Left kidney (tissue), 2 donors: ENCODE data around the gene TAS2R50. TPM values are rescaled to one million over a fixed set of nuclear protein-coding genes. Genes with fewer than 3 reads are reported as not detected.

Source experiments
- DNase-seq: peaks from one replicate; pipeline ENCODE4 v3.0.0-alpha.2; 2013
- polyA plus RNA-seq: library from polyadenylated mRNA; unstranded; fragments of 120-200 nt; gene quantifications from one replicate; pipeline ENCODE4 v1.2.1, GENCODE V29; 2013; ENCODE audit not compliant: insufficient read length

The TAS2R50 gene
- polyA plus RNA-seq, 1 donor, result 0.18 TPM

GRCh38 chr12:10956085-10956484, 30.6 kb downstream of the TAS2R50 start:
- no peak for DNase-seq

DNA sequence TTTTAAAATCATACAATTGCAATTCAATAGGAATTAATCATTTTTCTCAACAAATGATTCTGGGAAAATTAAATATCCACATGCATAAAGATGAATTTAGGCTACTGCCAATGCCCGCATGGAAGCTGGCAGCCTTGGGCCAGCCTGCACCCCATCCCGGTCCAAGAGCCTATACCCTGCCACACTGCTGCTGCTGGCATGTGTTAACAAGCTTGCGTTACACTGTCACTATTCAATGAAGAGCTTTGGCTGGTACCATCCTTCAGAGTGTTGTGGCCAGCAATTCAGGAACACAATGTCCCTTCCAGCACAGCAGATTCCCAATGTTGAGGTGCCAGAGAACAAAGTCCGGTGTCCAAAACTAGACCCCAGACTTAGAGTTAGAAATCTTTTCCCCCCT, 34.1 kb downstream of the TAS2R50 start:
- DNase-seq, result no peak

DNA sequence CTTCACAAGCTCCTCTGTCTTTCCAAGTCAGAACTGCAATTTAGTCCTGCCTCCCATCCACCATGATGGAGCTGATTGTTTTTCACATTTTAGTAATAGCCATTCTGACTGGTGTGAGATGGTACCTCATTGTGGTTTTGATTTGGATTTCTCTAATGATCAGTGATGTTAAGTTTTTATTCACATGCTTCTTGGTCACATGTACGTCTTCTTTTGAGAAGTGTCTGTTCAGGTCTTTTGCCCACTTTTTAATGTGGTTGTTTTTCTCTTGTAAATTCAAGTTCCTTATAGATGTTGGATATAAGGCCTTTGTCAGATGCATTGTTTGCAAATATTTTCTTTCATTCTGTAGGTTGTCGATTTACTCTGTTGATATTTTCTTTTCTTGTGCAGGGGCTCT, 43.5 kb downstream of the TAS2R50 start:
- DNase-seq, result no peak

DNA sequence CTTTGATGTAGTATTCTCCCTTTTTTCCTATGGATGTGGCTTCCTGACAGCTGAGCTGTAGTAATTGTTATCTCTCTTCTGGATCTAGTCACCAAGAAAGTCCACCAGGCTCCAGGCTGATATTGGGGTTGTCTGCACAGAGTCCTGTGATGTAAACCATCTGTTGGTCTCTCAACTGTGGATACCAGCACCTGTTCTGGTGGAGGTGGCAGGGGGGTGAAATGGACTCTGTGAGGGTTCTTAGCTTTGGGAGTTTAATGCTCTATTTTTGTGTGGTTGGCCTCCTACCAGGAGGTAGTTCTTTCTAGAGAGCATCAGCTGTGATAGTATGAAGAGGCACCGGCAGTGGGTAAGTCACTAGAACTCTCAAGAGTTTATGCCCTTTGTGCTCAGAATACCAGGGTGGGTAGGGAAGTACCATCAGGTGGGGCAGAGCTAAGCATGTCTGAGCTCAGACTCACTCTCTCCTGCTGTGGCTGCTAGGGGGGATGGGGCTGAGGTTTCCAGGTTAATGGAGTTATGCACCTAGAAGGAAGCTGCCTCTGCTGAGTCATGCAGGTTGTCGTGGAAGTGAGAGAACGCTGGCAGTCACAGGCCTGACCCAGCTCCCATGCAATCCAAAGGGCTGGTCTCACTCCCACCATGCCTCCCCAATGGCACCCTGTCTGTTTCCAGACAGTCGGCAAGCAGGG, 44.6 kb downstream of the TAS2R50 start:
- no peak for DNase-seq

DNA sequence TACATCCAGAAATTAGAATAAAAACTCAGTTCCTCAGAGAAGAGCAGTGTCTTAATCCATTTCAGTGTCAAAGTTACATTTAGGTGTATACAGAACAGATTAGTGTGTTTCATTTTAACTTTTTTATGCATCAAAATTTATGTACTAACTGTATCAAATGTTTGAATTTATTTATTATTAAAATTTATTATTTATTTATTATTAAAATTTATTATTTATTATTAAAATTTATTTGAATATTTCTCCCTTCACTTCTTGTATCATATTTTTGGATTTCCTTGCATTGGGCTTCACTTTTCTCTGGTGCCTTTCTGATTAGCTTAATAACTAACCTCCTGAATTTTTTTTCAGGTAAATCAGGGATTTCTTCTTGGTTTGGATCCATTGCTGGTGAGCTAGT, 45.3 kb downstream of the TAS2R50 start:
- no peak for DNase-seq

DNA sequence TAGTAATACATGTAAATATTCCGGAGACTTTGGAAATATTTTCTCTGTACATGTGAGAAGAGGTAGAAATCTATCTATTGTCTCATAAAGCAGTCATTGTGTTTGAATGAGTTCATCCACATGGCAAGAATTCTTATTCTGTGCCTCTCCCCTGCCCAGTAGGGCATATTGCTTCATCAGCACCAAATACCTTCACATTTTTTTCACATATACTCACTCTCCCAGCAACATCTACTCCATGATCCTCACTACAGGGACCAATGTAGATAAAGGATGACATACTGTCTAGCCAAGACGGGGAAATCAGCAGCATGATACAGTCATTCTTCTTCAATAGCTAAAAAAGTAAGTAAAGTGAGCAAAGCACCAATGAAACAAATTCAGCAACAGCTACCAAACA, 46.3 kb downstream of the TAS2R50 start:
- DNase-seq, result no peak

DNA sequence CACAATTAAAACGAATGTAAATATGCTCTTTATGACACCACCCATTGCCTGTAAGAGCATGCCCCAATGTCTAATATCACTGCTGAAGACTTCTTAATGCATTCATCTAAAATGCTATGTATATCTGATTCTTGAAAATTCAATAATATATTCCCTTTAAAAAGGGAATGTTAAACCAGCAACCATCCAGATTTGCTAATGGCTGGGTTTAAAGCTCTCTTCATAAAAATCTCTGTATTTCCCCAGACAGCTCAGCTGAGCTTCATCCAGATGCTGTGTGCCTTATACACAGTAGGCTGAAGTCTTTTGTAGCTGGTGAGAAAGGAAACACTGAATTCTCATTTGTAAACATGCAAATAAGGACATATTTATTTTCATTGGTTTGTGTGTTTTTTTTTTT, 47.5 kb downstream of the TAS2R50 start, which contains the start of gene TAS2R14:
Gene TAS2R14 (minus strand): TSS at position 101 of the 400 bp plus-strand sequence. CDS start 56 bp downstream, at position 45.
- DNase-seq, result no peak

GRCh38 chr12:10936506-10936905, 50.2 kb downstream of the TAS2R50 start:
- no peak for DNase-seq

Other genes with a start within 250 kb of the TAS2R50 start
- not detected for gene TAS2R7, start 184.3 kb downstream of the TAS2R50 start, polyA plus RNA-seq
- gene TAS2R8, start 179.6 kb downstream of the TAS2R50 start, polyA plus RNA-seq, result not detected
- not detected for gene TAS2R9, start 176.7 kb downstream of the TAS2R50 start, polyA plus RNA-seq
- 4.4 TPM for gene TAS2R10, start 160.6 kb downstream of the TAS2R50 start, polyA plus RNA-seq
- 10.7 TPM for gene PRR4, start 137.4 kb downstream of the TAS2R50 start, polyA plus RNA-seq
- gene PRH1, start 102.7 kb downstream of the TAS2R50 start, polyA plus RNA-seq, result 14.6 TPM
- 0.12 TPM for gene TAS2R13, start 77.3 kb downstream of the TAS2R50 start, polyA plus RNA-seq
- 0.50 TPM for gene PRH2, start 57.7 kb downstream of the TAS2R50 start, polyA plus RNA-seq
- gene TAS2R14, start 47.6 kb downstream of the TAS2R50 start, polyA plus RNA-seq, result 5.3 TPM
- 3.2 TPM for gene TAS2R20, start 11.4 kb upstream of the TAS2R50 start, polyA plus RNA-seq
- 1.9 TPM for gene TAS2R19, start 35.7 kb upstream of the TAS2R50 start, polyA plus RNA-seq
- 2.2 TPM for gene TAS2R31, start 44.5 kb upstream of the TAS2R50 start, polyA plus RNA-seq
- gene TAS2R46, start 75.4 kb upstream of the TAS2R50 start, polyA plus RNA-seq, result not detected
- 0.63 TPM for gene TAS2R43, start 105.4 kb upstream of the TAS2R50 start, polyA plus RNA-seq
- 0.52 TPM for gene TAS2R30, start 147.7 kb upstream of the TAS2R50 start, polyA plus RNA-seq
- 17.1 TPM for gene SMIM10L1, start 184.3 kb upstream of the TAS2R50 start, polyA plus RNA-seq
- gene TAS2R42, start 200.0 kb upstream of the TAS2R50 start, polyA plus RNA-seq, result not detected